ENCODE data around the gene SRI.
A peak's percentile ranks its signal among the peaks of the same experiment; 100 is the strongest.

Gene SRI

DNA sequence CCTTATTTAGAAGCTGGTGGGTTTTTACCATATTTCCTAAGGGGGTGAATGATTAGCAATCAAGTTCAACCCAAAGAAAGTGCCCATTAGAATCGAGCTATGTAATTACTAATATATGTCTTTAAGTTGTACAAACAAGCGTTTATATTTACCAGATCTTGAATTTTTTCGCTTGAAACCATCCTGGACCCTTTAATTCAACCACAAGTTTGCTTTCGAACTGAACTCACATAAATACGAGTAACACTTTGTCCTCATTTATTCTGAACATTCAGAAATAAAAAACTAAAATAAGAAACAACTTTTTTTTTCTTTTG, 1.5 kb downstream of the SRI start:
- no peak for DNase-seq (ENCODE audit: low read depth in 1 of 2, low spot score in 1 of 2)
- TF ChIP-seq JUND (IDR thresholded peaks at IDR 0.05; ENCODE audit: low read depth) = no peak
- in situ Hi-C loops (cut with HindIII; ENCODE audit: low pct_unique_long_range_greater_than_20kb, low sequenced_read_pairs) = no loop called here

DNA sequence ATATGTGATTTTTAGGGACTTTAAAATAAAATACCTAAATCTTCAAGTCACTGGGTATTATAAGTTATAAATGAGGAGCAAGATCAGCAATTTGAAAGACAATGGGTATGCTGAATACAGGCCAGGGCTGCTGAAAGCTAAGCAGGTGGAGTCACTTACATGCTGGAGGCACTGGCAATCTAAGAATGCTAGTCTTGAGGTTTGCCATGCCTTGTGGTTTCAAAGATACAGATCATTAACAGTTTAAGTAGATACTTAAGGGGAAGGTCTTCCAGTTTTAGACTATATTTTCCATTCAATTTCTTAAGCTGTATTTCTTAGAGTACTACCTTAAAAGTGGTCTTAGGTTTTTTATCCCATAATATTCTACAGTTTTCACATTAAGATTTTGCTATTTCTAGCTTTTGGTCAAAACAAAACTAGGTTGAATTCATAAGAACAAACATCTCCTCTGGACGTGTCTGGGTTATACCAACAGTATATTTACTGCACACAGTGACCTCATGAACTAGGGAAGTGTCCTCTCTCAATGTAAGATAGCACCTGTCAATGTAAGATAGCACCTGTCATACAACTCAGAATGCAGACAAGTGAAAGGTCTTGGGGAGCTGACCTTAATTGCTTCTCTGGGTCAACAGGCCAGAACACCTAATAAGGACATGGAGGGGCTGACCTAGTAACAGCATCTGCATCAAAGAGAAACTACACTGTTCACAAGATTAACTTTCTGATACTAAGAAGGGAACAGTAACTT, 2.0 kb downstream of the SRI start:
- TF ChIP-seq JUND (IDR thresholded peaks at IDR 0.05; ENCODE audit: low read depth) = no peak
- in situ Hi-C loops (cut with HindIII; ENCODE audit: low pct_unique_long_range_greater_than_20kb, low sequenced_read_pairs) = no loop called here
- peak in 1 of 2 experiments; percentile 20 for DNase-seq (ENCODE audit: low read depth in 1 of 2, low spot score in 1 of 2)

GRCh38 chr7:88216276-88216675, 3.6 kb downstream of the SRI start:
- in situ Hi-C loops (cut with HindIII; ENCODE audit: low pct_unique_long_range_greater_than_20kb, low sequenced_read_pairs) = no loop called here
- no peak for DNase-seq (ENCODE audit: low read depth in 1 of 2, low spot score in 1 of 2)
- no peak for TF ChIP-seq JUND (IDR thresholded peaks at IDR 0.05; ENCODE audit: low read depth)

DNA sequence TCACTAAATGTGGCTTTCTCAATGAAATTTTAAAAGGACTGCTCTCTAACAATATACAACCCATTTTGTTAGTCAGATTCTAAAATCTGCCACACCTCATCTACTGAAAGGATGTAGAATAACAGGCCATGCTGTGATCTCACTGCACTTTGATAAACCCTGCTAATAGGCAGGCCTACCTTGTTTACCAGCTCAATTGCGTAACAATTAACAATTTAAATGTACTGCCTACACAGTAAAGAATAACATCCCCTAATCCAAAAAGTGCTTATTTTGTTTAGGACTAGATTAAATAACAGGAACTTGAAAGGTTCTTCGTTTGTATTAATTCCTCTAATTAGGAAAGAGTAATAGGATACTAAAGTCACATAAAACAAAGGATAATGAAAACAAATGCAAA, 4.5 kb downstream of the SRI start:
- in situ Hi-C loops (cut with HindIII; ENCODE audit: low pct_unique_long_range_greater_than_20kb, low sequenced_read_pairs) = no loop called here
- TF ChIP-seq JUND (IDR thresholded peaks at IDR 0.05; ENCODE audit: low read depth) = no peak

DNA sequence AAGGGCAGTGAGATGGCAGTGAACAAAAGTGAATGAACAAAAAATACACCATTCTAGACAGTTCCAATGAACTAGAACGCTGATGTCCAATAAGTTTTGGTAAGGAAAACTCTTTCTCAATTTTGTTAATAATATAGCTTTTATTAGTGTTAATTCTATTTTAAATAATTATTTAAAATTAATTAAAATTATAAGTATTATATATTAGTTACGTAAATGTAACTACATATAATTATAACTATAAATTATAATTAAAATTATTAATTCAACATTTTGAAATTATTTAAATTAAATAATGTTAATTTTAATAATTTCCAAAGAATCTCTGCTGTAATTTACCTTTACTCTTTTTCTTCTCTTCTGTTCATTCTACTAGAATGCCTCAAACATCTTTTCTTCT, 5.4 kb downstream of the SRI start:
- no peak for TF ChIP-seq JUND (IDR thresholded peaks at IDR 0.05; ENCODE audit: low read depth)
- in situ Hi-C loops (cut with HindIII; ENCODE audit: low pct_unique_long_range_greater_than_20kb, low sequenced_read_pairs) = no loop called here
- no peak for DNase-seq (ENCODE audit: low read depth in 1 of 2, low spot score in 1 of 2)

More for the DNA sequence above, 4.5 kb downstream of the SRI start:
- DNase-seq (ENCODE audit: low read depth in 1 of 2, low spot score in 1 of 2) = no peak

GRCh38 chr7:88212918-88213317, 6.9 kb downstream of the SRI start:
- no peak for DNase-seq (ENCODE audit: low read depth in 1 of 2, low spot score in 1 of 2)
- in situ Hi-C loops (cut with HindIII; ENCODE audit: low pct_unique_long_range_greater_than_20kb, low sequenced_read_pairs) = no loop called here
- TF ChIP-seq JUND (IDR thresholded peaks at IDR 0.05; ENCODE audit: low read depth) = no peak

GRCh38 chr7:88208521-88208920, 11.3 kb downstream of the SRI start:
- DNase-seq (ENCODE audit: low read depth in 1 of 2, low spot score in 1 of 2) = no peak
- in situ Hi-C loops (cut with HindIII; ENCODE audit: low pct_unique_long_range_greater_than_20kb, low sequenced_read_pairs) = no loop called here
- no peak for TF ChIP-seq JUND (IDR thresholded peaks at IDR 0.05; ENCODE audit: low read depth)

DNA sequence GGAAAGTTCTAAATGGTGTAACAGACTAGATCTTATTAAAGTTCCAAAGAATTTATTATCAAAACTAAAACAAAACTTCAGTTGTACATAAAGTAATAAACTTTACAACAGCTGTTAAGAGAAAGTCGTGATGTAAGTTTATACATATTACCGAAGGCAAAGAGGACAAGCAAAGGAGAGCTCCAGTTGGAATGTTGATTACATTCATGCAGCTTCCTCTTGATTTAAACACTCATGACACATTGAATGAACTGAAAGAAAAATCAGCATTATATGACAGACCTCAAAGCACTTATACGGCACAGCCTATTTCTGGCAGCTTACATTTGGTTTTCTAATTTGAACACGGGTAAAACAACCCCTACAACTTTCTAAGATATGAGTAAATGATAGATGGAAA, 13.6 kb downstream of the SRI start:
- DNase-seq (ENCODE audit: low read depth in 1 of 2, low spot score in 1 of 2) = no peak
- no peak for TF ChIP-seq JUND (IDR thresholded peaks at IDR 0.05; ENCODE audit: low read depth)
- in situ Hi-C loops (cut with HindIII; ENCODE audit: low pct_unique_long_range_greater_than_20kb, low sequenced_read_pairs) = no loop called here

- TF ChIP-seq JUND (IDR thresholded peaks at IDR 0.05; ENCODE audit: low read depth) = no peak
- in situ Hi-C loops (cut with HindIII; ENCODE audit: low pct_unique_long_range_greater_than_20kb, low sequenced_read_pairs) = no loop called here
- DNase-seq (ENCODE audit: low read depth in 1 of 2, low spot score in 1 of 2) = no peak
These were observed 14.7 kb downstream of the SRI start for GRCh38 chr7:88205179-88205578.

GRCh38 chr7:88204525-88205110, 15.2 kb downstream of the SRI start:
- no peak for TF ChIP-seq JUND (IDR thresholded peaks at IDR 0.05; ENCODE audit: low read depth)
- in situ Hi-C loops (cut with HindIII; ENCODE audit: low pct_unique_long_range_greater_than_20kb, low sequenced_read_pairs) = no loop called here
- DNase-seq (ENCODE audit: low read depth in 1 of 2, low spot score in 1 of 2) = no peak

GRCh38 chr7:88203401-88203800, 16.4 kb downstream of the SRI start:
- no peak for TF ChIP-seq JUND (IDR thresholded peaks at IDR 0.05; ENCODE audit: low read depth)
- no peak for DNase-seq (ENCODE audit: low read depth in 1 of 2, low spot score in 1 of 2)
- in situ Hi-C loops (cut with HindIII; ENCODE audit: low pct_unique_long_range_greater_than_20kb, low sequenced_read_pairs) = no loop called here

DNA sequence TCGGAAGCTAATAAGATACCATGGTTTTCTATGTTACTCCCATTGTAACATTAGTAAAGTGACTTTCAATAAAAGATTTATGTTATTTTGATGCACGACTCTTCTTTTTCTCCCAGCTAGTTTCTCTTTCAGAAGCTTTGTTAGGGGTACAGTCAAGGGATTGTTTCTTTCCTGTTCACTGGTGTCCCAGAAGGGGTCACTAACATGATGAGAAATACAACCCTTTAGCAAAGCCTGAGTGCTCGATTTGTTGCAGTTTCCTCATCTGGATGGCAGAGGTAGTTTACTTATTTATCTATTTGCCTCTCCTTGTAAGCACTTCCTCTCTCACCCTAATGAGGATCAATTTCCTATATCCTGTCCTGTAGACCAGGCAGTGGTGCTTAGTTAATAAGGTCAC, 17.0 kb downstream of the SRI start:
- no peak for DNase-seq (ENCODE audit: low read depth in 1 of 2, low spot score in 1 of 2)
- in situ Hi-C loops (cut with HindIII; ENCODE audit: low pct_unique_long_range_greater_than_20kb, low sequenced_read_pairs) = no loop called here
- TF ChIP-seq JUND (IDR thresholded peaks at IDR 0.05; ENCODE audit: low read depth) = no peak

DNA sequence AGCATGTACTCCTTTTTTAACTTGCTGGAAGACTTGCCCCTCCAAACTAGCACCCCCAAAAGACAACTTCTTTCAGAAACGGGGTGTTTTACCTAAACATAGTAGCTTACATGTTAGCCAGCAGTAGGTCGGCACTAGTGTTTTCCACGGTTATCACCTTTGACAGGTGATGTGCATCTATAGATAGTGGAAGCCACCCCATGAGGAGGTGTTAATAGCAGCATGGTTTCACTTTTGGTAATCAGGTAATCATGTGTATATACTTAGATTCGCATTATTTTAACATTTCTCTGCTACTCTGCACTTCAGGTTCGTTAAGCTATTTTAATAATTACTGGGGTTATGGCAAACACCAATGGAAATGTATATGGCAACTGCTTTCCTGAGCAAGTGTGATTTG, 17.6 kb downstream of the SRI start:
- DNase-seq (ENCODE audit: low read depth in 1 of 2, low spot score in 1 of 2) = no peak
- no peak for TF ChIP-seq JUND (IDR thresholded peaks at IDR 0.05; ENCODE audit: low read depth)
- in situ Hi-C loops (cut with HindIII; ENCODE audit: low pct_unique_long_range_greater_than_20kb, low sequenced_read_pairs) = no loop called here

DNA sequence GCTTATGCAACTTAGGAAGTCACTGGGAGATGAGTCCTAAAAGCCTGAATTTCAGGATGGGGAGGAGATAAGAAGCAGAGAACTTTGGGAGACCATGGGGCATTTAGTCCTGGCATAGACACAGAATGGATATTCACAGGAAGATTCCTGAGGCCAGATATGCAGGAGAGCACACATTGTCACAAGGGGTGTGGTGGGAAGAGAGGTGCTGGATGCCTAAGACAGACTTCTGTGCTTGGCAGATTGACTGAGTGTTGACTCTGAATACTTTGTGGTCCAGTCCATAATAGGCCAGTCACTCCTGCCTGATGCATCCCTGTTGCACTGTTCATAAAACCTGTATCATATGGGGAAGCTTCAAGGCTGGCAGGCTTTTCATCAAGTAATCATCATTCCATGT, 18.5 kb downstream of the SRI start:
- no peak for DNase-seq (ENCODE audit: low read depth in 1 of 2, low spot score in 1 of 2)
- in situ Hi-C loops (cut with HindIII; ENCODE audit: low pct_unique_long_range_greater_than_20kb, low sequenced_read_pairs) = no loop called here
- TF ChIP-seq JUND (IDR thresholded peaks at IDR 0.05; ENCODE audit: low read depth) = no peak
